GM20431 (cell line): ENCODE data around the gene NRDC.

Source experiments
- in situ Hi-C: fragments of 300-500 bp; cut with MseI, MboI; formaldehyde crosslinking; loops from one replicate; pipeline ENCODE4 v1.15.0; 2020; ENCODE audit warnings: low sequenced_read_pairs; ENCODE audit not compliant: unreplicated experiment

Gene NRDC, protein sequence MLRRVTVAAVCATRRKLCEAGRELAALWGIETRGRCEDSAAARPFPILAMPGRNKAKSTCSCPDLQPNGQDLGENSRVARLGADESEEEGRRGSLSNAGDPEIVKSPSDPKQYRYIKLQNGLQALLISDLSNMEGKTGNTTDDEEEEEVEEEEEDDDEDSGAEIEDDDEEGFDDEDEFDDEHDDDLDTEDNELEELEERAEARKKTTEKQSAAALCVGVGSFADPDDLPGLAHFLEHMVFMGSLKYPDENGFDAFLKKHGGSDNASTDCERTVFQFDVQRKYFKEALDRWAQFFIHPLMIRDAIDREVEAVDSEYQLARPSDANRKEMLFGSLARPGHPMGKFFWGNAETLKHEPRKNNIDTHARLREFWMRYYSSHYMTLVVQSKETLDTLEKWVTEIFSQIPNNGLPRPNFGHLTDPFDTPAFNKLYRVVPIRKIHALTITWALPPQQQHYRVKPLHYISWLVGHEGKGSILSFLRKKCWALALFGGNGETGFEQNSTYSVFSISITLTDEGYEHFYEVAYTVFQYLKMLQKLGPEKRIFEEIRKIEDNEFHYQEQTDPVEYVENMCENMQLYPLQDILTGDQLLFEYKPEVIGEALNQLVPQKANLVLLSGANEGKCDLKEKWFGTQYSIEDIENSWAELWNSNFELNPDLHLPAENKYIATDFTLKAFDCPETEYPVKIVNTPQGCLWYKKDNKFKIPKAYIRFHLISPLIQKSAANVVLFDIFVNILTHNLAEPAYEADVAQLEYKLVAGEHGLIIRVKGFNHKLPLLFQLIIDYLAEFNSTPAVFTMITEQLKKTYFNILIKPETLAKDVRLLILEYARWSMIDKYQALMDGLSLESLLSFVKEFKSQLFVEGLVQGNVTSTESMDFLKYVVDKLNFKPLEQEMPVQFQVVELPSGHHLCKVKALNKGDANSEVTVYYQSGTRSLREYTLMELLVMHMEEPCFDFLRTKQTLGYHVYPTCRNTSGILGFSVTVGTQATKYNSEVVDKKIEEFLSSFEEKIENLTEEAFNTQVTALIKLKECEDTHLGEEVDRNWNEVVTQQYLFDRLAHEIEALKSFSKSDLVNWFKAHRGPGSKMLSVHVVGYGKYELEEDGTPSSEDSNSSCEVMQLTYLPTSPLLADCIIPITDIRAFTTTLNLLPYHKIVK

DNA sequence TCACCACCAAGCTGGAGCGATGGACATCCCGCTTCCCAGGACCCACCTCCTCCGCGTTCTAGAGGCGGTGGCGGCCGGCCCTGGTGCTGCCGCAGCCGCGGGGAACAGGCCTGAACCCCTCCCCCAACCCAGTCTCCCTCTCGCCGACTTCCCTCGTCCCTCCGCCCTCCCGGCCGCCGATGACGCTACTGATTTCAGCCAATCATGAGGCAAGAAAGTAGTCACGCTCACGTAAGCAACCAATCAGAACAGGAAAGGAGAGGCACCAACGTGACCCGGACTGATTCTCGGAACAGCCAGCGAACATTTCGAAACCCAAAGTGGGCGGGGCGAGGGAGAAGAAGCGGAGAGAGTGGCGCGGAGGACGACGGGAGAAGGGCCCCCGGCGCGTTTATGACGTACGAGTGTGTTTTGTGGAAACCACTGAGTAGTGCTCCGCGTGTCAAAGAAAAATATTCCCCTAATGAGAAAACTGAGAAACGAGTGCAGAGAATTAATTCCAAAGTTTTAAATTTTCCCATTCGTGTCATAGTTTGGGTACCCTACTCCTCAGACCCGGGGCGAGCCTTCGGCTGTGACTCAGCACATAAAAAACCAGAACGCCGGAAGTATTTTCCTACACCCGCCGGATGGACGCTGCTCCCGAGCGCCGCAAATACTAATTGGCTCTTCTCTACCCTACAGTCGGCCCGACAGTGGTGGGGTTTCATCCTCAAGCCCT is at the start of gene NRDC:
TSS of gene NRDC (minus strand) at position 112 of the 721 bp plus-strand sequence. CDS start 112 bp downstream, outside the sequence.
- in situ Hi-C loops: no loop called here

DNA sequence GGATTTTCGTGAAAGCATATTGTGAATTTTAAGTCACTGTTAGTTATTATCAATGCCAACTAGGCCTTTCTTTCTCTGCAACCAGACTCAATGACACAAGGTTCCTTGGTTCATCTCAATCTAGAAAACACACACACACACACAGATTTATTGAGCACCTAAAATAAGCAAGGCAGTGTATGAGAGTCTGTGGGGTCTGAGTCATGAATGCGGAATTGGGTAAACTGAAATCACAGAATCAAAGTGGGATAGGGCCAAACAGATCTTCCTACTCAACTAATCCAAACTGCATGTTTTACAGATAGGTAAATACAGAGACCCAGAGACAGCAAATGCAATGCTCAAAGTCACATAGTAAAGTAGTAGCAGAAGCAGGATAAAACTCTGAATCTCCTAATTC is 48.5 kb upstream of the NRDC start:
- in situ Hi-C loops: no loop called here

DNA sequence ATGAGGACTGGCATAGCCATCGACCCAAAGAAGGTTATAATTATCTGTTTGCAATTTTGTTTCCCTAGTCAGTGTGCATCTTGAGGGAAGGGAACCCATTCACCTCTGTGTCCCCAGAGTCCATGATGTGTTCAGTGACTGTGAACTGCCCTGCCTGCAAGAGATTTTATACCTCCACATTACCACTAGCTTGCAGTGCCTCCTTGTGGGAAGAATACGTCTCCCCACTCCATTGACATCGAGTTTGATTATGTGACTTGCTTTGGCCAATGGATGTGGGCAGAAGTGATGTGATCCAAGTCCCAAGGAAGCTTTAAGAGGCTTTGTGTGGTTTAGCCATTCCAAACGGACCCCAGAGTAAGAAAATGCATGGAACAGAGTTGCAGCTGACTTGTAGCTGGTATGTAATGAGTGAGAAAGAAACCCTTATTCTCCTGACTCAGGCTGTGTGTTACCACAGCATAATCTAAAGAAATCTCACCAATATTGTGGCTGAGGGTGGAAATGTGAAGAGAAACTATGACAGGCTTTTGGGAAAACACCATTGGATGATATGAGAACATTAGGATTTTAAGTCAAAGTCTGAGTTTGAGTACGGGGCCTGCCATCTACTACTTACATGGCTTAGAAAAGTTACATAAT is 47.8 kb upstream of the NRDC start:
- in situ Hi-C loops: no loop called here

DNA sequence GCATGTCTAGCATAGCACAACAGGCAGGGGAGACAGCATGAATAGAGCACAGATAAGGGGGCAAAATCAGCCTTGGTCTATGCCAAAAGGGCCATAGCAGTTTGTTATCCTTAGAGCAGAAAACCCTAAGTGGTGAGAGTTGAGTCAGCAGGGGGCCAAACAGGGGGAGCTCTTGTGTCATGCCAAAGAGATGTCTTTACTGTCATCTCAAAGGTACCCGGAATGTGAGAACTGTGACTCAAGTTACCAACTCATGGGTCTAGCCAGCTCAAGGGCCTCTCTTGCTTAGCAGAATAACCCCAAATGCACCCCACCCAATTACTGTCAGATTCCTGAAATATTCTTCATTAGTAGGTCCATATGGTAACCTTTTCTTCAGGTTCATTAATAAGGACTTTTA is 45.9 kb upstream of the NRDC start:
- in situ Hi-C loops: no loop called here

DNA sequence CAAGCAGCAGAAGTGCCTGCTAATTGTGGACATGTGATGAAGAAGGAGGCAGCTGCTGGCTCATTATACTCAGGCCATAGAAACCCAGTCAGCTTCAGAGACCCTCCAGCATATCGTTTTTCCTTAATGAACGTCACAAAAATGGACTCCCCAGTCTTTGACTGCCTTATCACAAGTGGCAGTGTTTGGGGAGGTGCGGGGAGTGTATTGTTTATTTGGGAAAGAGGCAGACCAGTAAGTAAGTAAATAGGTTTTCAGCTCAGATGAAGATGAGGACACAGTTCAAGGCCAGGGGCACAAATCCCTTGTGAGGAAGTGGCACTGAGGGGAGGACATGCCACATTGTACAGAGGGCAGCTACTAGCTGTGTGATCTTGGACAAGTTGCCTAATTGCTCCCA is 43.5 kb upstream of the NRDC start:
- in situ Hi-C loops: no loop called here

DNA sequence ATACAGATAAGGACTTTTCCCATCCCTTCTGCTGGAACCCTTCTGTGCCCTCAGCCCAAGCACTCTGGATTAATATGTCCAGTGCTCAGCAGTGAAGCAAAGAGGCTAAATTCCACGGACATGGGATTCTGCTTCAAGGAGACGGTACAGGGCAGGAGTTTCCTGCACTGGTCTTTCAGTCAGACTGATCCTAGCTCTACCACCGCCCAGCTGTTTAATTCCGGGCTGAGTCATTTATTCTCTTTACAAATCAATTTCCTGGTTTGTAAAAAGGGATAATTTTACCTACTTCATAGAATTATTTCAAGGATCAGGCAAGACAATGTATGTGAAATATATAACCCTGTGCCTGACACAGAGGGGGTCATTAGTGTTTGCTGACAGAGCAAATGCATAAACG is 41.6 kb upstream of the NRDC start:
- in situ Hi-C loops: no loop called here

DNA sequence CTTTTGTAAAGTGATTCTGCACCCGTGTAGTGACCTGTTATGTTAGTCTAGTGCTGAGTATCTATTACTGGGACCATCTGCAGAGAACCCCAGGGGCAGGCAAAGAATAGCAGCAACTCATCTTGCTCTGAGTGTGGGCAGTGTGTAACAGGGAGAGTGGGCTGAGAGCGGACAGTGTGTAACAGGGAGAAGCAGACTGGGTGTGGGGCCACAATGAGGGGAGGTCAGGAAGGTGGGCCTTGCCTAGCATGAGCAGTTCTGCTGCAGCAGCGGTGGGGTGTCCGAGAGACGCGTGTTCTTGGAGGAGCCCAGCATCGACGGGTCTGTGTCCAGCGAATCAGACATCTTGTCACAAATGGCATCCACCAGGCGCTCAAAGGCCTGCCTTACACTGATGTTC is 41.2 kb upstream of the NRDC start:
- in situ Hi-C loops: no loop called here

DNA sequence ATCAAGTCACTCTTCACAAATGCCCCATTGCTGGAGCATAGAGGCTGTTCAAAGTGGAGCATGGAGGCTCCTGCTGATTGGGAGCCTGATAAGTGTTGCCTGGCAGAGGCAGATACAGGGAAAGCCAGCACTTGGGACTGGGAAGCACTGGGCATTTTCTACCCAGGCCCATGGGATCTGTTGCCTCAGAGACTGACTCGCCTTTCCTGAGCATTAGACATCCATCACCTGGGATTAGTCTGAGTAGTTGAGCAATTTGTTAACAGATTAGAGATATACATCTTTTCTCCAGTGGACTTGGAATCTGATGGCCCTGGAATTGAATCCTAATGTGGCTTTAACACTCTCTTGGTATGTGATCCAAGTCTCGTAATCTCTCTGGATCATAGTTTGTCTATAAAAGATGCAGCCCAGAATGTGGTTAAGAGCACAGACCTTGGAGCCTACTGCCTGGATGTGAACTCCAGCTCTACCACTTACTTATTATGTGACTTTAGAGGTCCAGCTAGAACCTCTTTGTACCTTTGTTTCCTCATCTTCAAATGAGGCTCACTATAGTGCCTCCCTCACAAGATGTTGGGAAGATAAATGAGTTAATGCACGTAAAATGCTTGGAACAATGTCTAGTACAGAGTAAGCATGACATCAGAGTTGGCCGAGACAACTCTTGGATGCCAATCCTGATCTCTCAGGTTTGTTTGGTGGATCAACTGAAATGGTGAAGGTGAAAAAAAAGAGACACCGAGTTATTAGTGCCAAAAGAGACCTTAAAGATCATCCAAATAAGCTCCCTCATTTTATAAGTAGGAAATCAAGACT is 38.3 kb upstream of the NRDC start:
- in situ Hi-C loops: no loop called here

DNA sequence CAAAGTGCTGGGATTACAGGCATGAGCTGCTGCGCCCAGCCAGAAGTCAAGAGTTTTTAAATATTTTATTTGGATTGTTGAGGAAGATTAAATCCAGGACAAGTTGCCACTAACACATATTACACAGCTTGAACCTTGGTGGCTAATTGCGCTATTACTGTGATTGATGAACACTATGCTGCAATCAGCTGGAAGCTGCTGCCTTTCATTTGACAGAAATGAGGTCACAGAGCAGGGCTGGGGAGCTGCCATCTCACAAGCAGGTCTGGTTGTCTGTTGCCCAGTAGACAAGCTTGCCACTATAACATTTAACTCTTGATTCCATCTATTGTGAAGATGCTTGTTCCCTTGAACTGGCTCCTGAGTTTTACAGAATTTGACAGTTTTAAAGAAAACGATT is 37.4 kb upstream of the NRDC start:
- in situ Hi-C loops: no loop called here

DNA sequence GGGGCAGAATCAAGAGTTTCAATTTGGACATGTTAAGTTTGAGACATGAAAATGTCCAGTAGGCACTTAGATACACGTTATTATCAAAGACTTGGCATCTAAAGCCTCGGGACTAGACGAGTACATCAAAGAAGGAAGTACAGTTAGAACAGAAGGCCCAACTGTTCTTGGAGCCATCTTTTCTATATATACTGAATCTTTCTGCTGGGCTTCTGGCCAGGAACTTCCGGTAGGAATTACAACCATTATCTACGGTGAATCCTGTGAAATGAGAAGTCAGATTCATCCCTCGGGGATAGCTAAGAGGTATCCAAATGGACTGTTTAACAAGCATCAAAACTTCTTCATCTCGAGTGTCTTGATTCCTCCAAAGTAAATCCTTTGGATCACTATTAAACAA is 34.4 kb upstream of the NRDC start:
- in situ Hi-C loops: no loop called here

DNA sequence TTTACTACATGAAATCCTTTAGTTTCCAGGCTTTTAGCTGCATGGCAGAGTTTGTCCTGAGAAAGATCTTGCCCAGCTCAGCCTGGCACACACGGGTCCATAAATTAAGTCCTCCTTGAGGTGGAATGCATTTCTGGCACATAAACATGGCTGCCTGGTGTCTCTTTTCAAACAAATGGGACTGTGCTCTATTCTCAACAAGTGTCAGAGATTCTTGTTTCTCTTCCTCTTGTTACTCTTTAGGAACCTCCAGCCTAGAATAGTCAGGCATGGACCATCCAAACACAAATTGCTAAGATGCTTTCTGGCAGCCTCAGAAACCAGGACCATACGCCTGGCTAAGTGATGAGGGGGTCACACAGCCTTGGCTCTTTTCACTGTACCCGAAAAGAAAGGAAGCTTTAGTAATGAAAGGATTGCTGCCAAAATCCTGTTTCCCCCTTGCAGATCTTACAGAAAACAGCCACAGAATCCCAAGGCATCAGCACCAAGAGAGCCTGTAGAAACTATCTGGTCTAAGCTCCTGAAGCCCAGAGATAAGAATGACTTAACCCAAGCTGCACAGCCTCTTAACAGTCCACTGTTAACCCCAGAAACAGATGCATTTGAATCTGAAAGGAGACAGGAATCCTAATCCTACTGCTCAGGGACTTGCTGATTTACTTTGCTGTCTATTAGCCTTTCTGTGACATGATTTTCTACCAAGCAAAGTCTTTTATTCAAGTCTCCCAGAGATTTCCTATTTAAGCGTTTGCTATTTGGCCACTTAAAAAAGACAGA is 31.9 kb upstream of the NRDC start:
- in situ Hi-C loops: no loop called here

DNA sequence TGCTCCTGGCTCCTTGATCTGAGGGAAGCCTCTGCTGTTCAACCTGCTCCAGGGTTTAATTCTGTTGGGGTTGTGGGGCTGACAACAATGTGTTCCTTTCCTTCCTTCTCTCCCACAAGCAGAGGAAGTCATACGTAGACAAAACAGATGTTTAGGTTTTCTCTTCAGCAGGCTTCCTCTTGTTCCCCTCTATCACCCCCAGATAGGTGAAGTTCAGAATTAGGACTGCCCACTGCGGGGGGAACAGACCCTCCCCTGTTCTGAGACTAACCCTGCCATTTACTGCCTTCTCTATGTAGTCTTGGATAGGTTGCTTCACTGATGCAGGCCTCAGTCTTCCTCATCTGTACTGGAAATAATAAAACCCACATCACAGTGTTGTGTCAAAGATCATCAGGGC is 30.0 kb upstream of the NRDC start:
- in situ Hi-C loops: loop anchor here (10.0 kb wide), 1 partner anchor 86 kb away; the partner anchor contains the start of gene RAB3B

DNA sequence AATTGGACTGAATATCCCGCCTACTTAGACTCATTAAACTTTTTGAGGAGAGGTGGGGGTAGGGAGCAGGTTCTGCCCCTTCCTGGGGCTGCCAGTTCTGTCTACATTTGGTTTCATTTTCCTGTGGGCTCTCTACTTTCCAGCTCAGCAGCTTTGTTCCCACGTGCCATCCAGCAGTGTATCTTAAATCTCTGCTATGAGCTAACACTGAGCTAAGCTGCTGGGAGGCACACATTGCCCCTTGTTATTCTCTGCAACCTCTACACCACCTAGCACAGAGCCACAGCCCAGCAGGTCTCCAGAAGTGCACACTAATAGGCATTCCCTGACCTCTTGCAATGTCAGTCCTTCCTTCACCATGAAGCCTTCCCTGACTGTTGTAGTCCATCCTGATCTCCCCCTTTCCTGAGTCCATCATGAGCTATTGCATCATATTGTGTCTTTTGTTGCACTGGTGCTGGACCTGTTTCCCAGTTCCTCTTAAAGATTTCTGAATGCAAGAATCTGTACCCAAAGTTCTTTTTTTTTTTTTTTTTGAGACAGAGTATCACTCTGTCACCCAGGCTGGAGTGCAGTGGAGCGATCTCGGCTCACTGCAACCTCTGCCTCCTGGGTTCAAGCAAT is 28.7 kb upstream of the NRDC start:
- in situ Hi-C loops: loop anchor here (10.0 kb wide), 1 partner anchor 88 kb away; the partner anchor contains the start of gene RAB3B

DNA sequence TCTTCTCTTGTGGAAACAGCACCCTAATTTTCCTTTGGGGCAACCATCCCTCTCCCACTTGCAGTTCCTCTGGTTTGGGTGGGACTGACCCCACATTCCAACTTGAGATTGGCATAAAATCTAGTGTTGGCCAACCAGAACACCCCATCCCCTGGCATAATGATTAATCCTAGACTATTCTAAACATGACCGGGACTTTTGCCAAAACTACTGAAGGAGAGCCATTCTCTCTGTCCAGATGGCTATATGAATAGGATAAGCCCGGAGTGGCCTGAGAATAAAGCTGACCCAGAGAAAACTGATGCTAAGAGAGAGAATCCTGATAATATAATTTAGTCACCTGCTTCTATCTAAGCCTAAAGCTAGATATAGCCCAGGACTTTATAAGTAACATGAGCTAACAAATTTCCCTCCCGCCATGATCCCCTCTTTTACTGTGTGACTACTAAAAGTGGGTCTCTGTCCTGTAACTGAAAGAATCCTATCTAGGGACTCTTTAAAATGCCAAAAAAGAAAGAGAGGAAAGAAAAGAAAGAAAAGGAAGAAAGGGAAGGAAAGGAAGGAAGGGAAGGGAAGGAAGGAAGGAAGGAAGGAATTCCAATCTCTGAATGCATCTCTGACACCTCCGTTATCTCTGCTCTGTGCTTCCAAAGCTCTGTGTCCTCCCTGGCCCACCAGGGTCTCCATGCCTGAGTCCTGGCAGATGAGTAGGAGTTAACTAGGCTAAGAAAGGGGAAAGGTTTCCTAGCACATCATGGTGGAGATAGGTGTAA is 28.0 kb upstream of the NRDC start:
- in situ Hi-C loops: loop anchor here (10.0 kb wide), 1 partner anchor 88 kb away; the partner anchor contains the start of gene RAB3B

DNA sequence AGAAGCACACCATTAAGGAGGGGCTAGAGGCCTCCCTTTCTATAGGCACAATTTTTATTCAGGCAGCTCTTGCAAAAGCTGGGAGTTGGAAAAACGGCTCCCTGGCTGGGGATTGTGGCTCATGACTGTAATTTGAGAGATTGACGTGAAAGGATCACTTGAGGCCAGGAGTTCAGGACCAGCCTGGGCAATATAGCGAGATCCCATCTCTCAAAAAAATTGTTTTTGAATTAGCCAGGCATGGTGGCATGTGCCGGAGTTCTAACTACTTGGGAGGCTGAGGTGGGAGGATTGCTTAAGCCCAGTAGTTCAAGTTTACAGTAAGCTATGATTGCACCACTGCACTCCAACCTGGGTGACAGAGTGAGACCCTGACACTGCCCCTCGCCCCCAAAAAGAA is 23.9 kb upstream of the NRDC start:
- in situ Hi-C loops: loop anchor here (10.0 kb wide), 1 partner anchor 92 kb away; the partner anchor contains the start of gene RAB3B

DNA sequence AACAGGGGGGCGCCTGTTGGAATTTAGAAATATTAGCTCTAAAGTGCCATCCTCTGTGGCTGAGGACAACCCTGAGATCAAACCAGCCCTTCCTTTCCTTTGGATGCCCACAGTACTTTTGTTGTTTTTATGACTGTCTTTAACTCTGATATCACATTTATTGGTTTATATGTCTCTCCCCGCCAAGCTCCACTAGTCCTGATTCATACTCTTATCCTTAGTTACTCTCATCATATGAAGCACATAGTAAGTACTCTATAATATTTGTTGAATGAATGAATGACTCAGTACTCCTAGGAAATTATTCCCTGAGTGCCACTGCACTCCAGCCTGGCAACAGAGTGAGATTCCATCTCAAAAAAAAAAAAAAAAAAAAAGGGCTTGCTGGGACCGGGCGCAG is 22.6 kb upstream of the NRDC start:
- in situ Hi-C loops: loop anchor here (10.0 kb wide), 1 partner anchor 94 kb away; the partner anchor contains the start of gene RAB3B

DNA sequence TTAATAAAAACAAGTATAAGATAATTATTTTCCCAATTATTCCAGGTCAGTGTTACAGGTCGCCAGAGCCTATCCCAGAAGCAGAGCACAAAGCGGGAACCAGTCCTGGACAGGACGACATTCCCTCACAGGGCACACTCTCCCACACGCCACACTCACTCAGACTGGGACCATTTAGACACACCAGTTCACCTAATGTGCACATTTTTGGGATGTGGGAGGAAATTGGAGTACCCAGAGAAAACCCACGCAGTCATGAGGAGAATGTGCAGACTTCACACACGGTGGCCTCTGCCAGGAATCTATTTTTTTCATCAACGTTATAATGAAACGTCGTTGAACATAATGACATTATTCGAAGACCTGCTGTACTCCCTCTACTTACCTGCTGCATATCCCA is 20.5 kb upstream of the NRDC start:
- in situ Hi-C loops: no loop called here
